HepG2 (cell line): ENCODE results near the gene ELAC2. TPM values are rescaled to one million over a fixed set of nuclear protein-coding genes. Genes with fewer than 3 reads are reported as not detected.

Source experiments
- AKNA ChIP-seq: sonication (generic); formaldehyde crosslinking; IDR thresholded peaks from 2 replicates; pipeline ENCODE4 v1.4.0; 2020; ENCODE audit warnings: missing genetic modification reagents, borderline replicate concordance
- ATF1 ChIP-seq: IDR thresholded peaks from 2 replicates; pipeline ENCODE4 v1.6.1; 2016; ENCODE audit warnings: mild to moderate bottlenecking, control low read depth
- ATF4 ChIP-seq, 2 experiments: fragments of 450-650 bp in 1 of 2; sonication (generic) in 1 of 2; formaldehyde crosslinking; IDR thresholded peaks; 2 replicates each; pipeline versions ENCODE4 v1.5.0 to v1.8.0; 2020 to 2022; ENCODE audit warnings: mild to moderate bottlenecking in 1 of 2, missing genetic modification reagents in 1 of 2
- HMGXB3 ChIP-seq: sonication (generic); formaldehyde crosslinking; IDR thresholded peaks from 2 replicates; pipeline ENCODE4 v1.4.0; 2020; ENCODE audit warnings: missing genetic modification reagents, borderline replicate concordance
- NAIF1 ChIP-seq: sonication (generic); formaldehyde crosslinking; IDR thresholded peaks from 2 replicates; pipeline ENCODE4 v1.5.0; 2020; ENCODE audit warnings: mild to moderate bottlenecking, missing genetic modification reagents, borderline replicate concordance
- POLR2A ChIP-seq, 2 experiments: IDR thresholded peaks; 2 replicates each; pipeline ENCODE4 v1.6.1; 2011; ENCODE audit warnings: low read depth in 2 of 2, low read length in 2 of 2, mild to moderate bottlenecking in 1 of 2, moderate library complexity in 1 of 2; ENCODE audit not compliant: insufficient read depth in 1 of 2
- ZNF20 ChIP-seq: sonication (generic); formaldehyde crosslinking; IDR thresholded peaks from 2 replicates; pipeline ENCODE4 v1.4.0; 2020; ENCODE audit warnings: mild to moderate bottlenecking, moderate library complexity, missing genetic modification reagents
- ZNF282 ChIP-seq: fragments of 450-650 bp; IDR thresholded peaks from 2 replicates; pipeline ENCODE4 v1.6.1; 2018; ENCODE audit not compliant: partially characterized antibody
- ZNF549 ChIP-seq: sonication (generic); formaldehyde crosslinking; IDR thresholded peaks from 2 replicates; pipeline ENCODE4 v1.5.0; 2020; ENCODE audit warnings: missing genetic modification reagents
- ZNF883 ChIP-seq: sonication (generic); formaldehyde crosslinking; IDR thresholded peaks from 2 replicates; pipeline ENCODE4 v1.5.1; 2020; ENCODE audit warnings: mild to moderate bottlenecking, missing genetic modification reagents; ENCODE audit errors: not compliant biosample characterization
- polyA plus RNA-seq, 8 experiments: library from polyadenylated mRNA; depleted of rRNA in 3 of 8; stranded (reverse) in 7 of 8; unstranded in 1 of 8; fragments of >200 nt; fragmentation: Illumina TruSeq in 4 of 8; extraction: Trizol in 4 of 8; gene quantifications; 2 replicates each; pipeline versions ENCODE4 v1.2.1 to v1.2.3, GENCODE V29; 2011 to 2016; ENCODE audit warnings: low read depth in 4 of 8, missing spikeins in 1 of 8, mixed read lengths in 1 of 8; ENCODE audit not compliant: insufficient read depth in 1 of 8
- total RNA-seq, 5 experiments: library from RNA; depleted of rRNA; stranded (reverse); fragments of >200 nt; fragmentation: Illumina TruSeq; extraction: Trizol; gene quantifications; 2 replicates each; pipeline ENCODE4 v1.2.3, GENCODE V29; 2016; ENCODE audit warnings: low read depth in 1 of 5
- TF ChIP-seq, protein P1 (sequence below): sonication (generic); formaldehyde crosslinking; IDR thresholded peaks from 2 replicates; pipeline ENCODE4 v1.5.1; 2020; ENCODE audit warnings: mild to moderate bottlenecking, missing genetic modification reagents, borderline replicate concordance

The ELAC2 gene
- total and polyA plus RNA-seq, 2 of the 13 experiments (the other 11 are each of a cell fraction or from before 2014, with no cell fraction given) = 35.6 to 50.4 TPM

DNA sequence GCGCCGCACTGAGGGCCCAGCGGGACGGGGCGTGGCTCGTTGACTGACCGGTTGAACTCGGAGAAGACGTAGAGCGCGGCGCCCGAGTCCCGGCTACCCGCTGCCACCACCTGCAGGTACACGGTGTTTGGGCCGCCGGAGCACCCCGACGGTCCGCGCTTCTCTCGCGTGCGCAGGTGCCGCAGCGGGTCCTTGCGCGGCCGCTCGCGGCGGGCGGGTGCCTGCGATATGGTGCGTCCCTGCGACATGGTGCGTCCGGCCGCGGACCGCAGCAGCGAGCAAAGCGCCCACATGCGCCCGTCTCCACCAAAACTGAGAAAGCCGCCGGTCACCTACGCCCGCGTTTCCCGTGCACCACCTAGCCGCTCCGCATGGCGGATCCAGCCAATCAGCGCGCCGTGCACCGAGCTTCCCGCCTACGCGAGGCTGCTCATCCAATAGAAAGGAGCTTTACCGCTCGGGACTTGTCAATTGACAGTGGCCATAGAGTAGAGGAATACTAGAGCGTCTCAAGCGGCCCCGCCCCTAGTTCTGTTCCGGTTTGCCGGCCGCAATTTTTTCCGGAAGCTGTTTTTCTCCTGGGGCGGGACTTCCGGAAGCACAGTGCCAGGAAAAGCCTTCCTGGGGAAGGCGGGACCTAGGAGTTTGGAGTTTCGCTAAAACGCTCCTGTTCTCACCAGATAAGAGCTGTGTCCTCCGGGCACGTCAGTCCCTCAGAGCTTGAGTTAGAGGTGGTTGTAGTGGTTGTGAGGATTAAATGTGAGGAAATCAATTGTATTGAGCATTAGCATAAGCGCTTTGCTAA lies at the start of gene ELAC2 (continued):
- TF ChIP-seq HMGXB3 (no peak), ZNF883 (CRISPR knock-in tag) (peak; percentile 53), AKNA (0 out of 2 replicates have a peak, but pooled peaks have one; percentile 35), ZNF20 (0 out of 2 replicates have a peak, but pooled peaks have one; percentile 45), ZNF282 (no peak), POLR2A (IDR thresholded peaks at IDR 0.05; ENCODE audit: insufficient read depth in 1 of 2, low read depth in 2 of 2, low read length in 2 of 2) (peak; percentile 72 to 83), NAIF1 (0 out of 2 replicates have a peak, but pooled peaks have one; percentile 44), ZNF549 (no peak), ATF1 (CRISPR knock-in tag) (peak; percentile 80), ATF4 (CRISPR knock-in tag; IDR thresholded peaks at IDR 0.05) (peak in 1 of 2 experiments; percentile 56; a peak in 2 of 4 replicates)
- TF ChIP-seq, protein P1, sequence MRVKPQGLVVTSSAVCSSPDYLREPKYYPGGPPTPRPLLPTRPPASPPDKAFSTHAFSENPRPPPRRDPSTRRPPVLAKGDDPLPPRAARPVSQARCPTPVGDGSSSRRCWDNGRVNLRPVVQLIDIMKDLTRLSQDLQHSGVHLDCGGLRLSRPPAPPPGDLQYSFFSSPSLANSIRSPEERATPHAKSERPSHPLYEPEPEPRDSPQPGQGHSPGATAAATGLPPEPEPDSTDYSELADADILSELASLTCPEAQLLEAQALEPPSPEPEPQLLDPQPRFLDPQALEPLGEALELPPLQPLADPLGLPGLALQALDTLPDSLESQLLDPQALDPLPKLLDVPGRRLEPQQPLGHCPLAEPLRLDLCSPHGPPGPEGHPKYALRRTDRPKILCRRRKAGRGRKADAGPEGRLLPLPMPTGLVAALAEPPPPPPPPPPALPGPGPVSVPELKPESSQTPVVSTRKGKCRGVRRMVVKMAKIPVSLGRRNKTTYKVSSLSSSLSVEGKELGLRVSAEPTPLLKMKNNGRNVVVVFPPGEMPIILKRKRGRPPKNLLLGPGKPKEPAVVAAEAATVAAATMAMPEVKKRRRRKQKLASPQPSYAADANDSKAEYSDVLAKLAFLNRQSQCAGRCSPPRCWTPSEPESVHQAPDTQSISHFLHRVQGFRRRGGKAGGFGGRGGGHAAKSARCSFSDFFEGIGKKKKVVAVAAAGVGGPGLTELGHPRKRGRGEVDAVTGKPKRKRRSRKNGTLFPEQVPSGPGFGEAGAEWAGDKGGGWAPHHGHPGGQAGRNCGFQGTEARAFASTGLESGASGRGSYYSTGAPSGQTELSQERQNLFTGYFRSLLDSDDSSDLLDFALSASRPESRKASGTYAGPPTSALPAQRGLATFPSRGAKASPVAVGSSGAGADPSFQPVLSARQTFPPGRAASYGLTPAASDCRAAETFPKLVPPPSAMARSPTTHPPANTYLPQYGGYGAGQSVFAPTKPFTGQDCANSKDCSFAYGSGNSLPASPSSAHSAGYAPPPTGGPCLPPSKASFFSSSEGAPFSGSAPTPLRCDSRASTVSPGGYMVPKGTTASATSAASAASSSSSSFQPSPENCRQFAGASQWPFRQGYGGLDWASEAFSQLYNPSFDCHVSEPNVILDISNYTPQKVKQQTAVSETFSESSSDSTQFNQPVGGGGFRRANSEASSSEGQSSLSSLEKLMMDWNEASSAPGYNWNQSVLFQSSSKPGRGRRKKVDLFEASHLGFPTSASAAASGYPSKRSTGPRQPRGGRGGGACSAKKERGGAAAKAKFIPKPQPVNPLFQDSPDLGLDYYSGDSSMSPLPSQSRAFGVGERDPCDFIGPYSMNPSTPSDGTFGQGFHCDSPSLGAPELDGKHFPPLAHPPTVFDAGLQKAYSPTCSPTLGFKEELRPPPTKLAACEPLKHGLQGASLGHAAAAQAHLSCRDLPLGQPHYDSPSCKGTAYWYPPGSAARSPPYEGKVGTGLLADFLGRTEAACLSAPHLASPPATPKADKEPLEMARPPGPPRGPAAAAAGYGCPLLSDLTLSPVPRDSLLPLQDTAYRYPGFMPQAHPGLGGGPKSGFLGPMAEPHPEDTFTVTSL (CRISPR knock-in tag) = no peak
